ENCODE measurements around the gene OR56A3.

The OR56A3 gene

GRCh38 chr11:5967708-5968107, 25.7 kb downstream of the OR56A3 start (continued):
- TF ChIP-seq CSDC2 (CRISPR knock-in tag; IDR thresholded peaks at IDR 0.05) (no peak), ZC3H10 (CRISPR knock-in tag; IDR thresholded peaks at IDR 0.05) (no peak), BACH2 (CRISPR knock-in tag; IDR thresholded peaks at IDR 0.05; ENCODE audit: borderline replicate concordance) (no peak), PATZ1 (CRISPR knock-in tag; IDR thresholded peaks at IDR 0.05; ENCODE audit: borderline replicate concordance) (no peak), PPARA (CRISPR knock-in tag; IDR thresholded peaks at IDR 0.05; ENCODE audit: borderline replicate concordance) (no peak), TOX (CRISPR knock-in tag; IDR thresholded peaks at IDR 0.05; ENCODE audit: borderline replicate concordance) (no peak)

- TF ChIP-seq TCF4 (CRISPR knock-in tag; IDR thresholded peaks at IDR 0.05; ENCODE audit: borderline replicate concordance) (no peak), TSHZ2 (CRISPR knock-in tag; IDR thresholded peaks at IDR 0.05) (no peak), ZNF8 (CRISPR knock-in tag; IDR thresholded peaks at IDR 0.05) (no peak), PATZ1 (CRISPR knock-in tag; IDR thresholded peaks at IDR 0.05; ENCODE audit: borderline replicate concordance) (no peak)
- ATAC-seq: no peak
Observed at GRCh38 chr11:5968394-5968793, 26.3 kb downstream of the OR56A3 start, which contains the start of gene OR56A5. OR56A5 (minus strand) TSS chr11:5968494; CDS start chr11:5968494, 0 bp downstream.

- TF ChIP-seq ARNTL (CRISPR knock-in tag; IDR thresholded peaks at IDR 0.05; ENCODE audit: borderline replicate concordance, low read depth) (no peak), ZFP30 (CRISPR knock-in tag; IDR thresholded peaks at IDR 0.05) (no peak), OSR1 (CRISPR knock-in tag; IDR thresholded peaks at IDR 0.05) (no peak), POU6F1 (CRISPR knock-in tag; IDR thresholded peaks at IDR 0.05; ENCODE audit: borderline replicate concordance, low read depth) (no peak), RARB (CRISPR knock-in tag; IDR thresholded peaks at IDR 0.05) (no peak), CSRNP3 (CRISPR knock-in tag; IDR thresholded peaks at IDR 0.05) (no peak), CREB5 (CRISPR knock-in tag; IDR thresholded peaks at IDR 0.05; ENCODE audit: low read depth) (no peak), GLIS3 (CRISPR knock-in tag; IDR thresholded peaks at IDR 0.05) (no peak), PPARA (CRISPR knock-in tag; IDR thresholded peaks at IDR 0.05; ENCODE audit: borderline replicate concordance) (no peak), SNAI2 (CRISPR knock-in tag; IDR thresholded peaks at IDR 0.05) (no peak), BACH2 (CRISPR knock-in tag; IDR thresholded peaks at IDR 0.05; ENCODE audit: borderline replicate concordance) (no peak), ZFP3 (CRISPR knock-in tag; IDR thresholded peaks at IDR 0.05) (no peak), TCF4 (CRISPR knock-in tag; IDR thresholded peaks at IDR 0.05; ENCODE audit: borderline replicate concordance) (no peak), ZNF70 (CRISPR knock-in tag; IDR thresholded peaks at IDR 0.05) (no peak), ZNF8 (CRISPR knock-in tag; IDR thresholded peaks at IDR 0.05) (no peak), CSDC2 (CRISPR knock-in tag; IDR thresholded peaks at IDR 0.05) (no peak)
- no peak for ATAC-seq
Observed at GRCh38 chr11:5973530-5973929, 31.5 kb downstream of the OR56A3 start.

Measured in SK-N-SH treated with all-trans-retinoic acid at 6 μM for 48 hours (cell line).